PC-9 (cell line): ENCODE data around the gene SCYGR4. TPM values are rescaled to one million over a fixed set of nuclear protein-coding genes. Genes with fewer than 3 reads are reported as not detected.

ENCODE experiments used
- BruUV-seq: library from RNA; stranded (reverse); fragments of 400-500 nt; replicated peaks from 2 replicates; lab custom pipeline; 2021; lab: Mats Ljungman, UMichigan
- CTCF ChIA-PET: fragments of 300-600 bp; sonication (Branson Sonifier 250); formaldehyde crosslinking; loops from one replicate; lab custom pipeline; 2022; ENCODE audit warnings: antibody characterized with exemption; lab: Charles Lee
- POLR2A ChIA-PET: fragments of 300-600 bp; sonication (Branson Sonifier 250); formaldehyde crosslinking; loops from one replicate; lab custom pipeline; 2022; ENCODE audit warnings: antibody characterized with exemption; ENCODE audit not compliant: unreplicated experiment; lab: Charles Lee
- DNase-seq, 2 experiments: peaks; one replicate each; pipeline versions ENCODE4 v3.0.0 to v3.0.0-alpha.2; 2015 to 2022; ENCODE audit warnings: mixed read lengths in 1 of 2
- H2AFZ ChIP-seq: fragments of 200-600 bp; sonication (generic); 2 replicates; pipeline ENCODE4 v1.8.1; 2017; ENCODE audit warnings: antibody characterized with exemption
- H3F3A ChIP-seq: fragments of 200-600 bp; sonication (generic); 2 replicates; pipeline ENCODE4 v1.8.1; 2017; ENCODE audit warnings: antibody characterized with exemption, mild to moderate bottlenecking, low read depth; ENCODE audit not compliant: insufficient read depth
- H3K27ac ChIP-seq: fragments of 200-600 bp; sonication (generic); 2 replicates; pipeline ENCODE4 v1.6.1; 2016; ENCODE audit warnings: mixed run types
- H3K27me3 ChIP-seq: fragments of 200-600 bp; sonication (generic); 2 replicates; pipeline ENCODE4 v1.6.1; 2016; ENCODE audit warnings: low read depth, mixed run types; ENCODE audit not compliant: insufficient read depth
- H3K36me3 ChIP-seq: fragments of 200-600 bp; sonication (generic); 2 replicates; pipeline ENCODE4 v1.6.1; 2016; ENCODE audit warnings: low read depth, mixed run types
- H3K4me1 ChIP-seq: fragments of 200-600 bp; sonication (generic); replicated peaks from 2 replicates; pipeline ENCODE4 v1.6.1; 2016; ENCODE audit warnings: mixed run types; ENCODE audit not compliant: insufficient read depth
- H3K4me2 ChIP-seq: fragments of 200-600 bp; sonication (generic); 2 replicates; pipeline ENCODE4 v1.6.1; 2017; ENCODE audit warnings: mixed run types
- H3K4me3 ChIP-seq: fragments of 200-600 bp; sonication (generic); 2 replicates; pipeline ENCODE4 v1.6.1; 2016; ENCODE audit warnings: mixed run types
- H3K79me2 ChIP-seq: fragments of 200-600 bp; sonication (generic); 2 replicates; pipeline ENCODE4 v1.6.1; 2017; ENCODE audit warnings: low read depth, mixed run types
- H3K9me2 ChIP-seq: fragments of 200-600 bp; sonication (generic); 2 replicates; pipeline ENCODE4 v1.8.1; 2017; ENCODE audit warnings: mild to moderate bottlenecking; ENCODE audit not compliant: insufficient read depth
- H3K9me3 ChIP-seq: fragments of 200-600 bp; sonication (generic); 2 replicates; pipeline ENCODE4 v1.8.1; 2016; ENCODE audit warnings: low read depth; ENCODE audit not compliant: insufficient read depth
- H4K20me1 ChIP-seq: fragments of 200-600 bp; sonication (generic); 2 replicates; pipeline ENCODE4 v1.8.1; 2017; ENCODE audit not compliant: insufficient read depth
- CTCF ChIP-seq: fragments of 200-600 bp; sonication (generic); conservative IDR thresholded peaks from 2 replicates; pipeline ENCODE4 v1.6.1; 2017; ENCODE audit warnings: mixed run types, antibody characterized with exemption, mild to moderate bottlenecking, moderate library complexity
- EZH2 ChIP-seq: fragments of 200-600 bp; sonication (generic); IDR thresholded peaks from 2 replicates; pipeline ENCODE4 v1.8.0; 2017; ENCODE audit warnings: antibody characterized with exemption, low read depth
- intact Hi-C: fragments of 100-400 bp; cut with micrococcal nuclease; formaldehyde crosslinking; loops from one replicate; pipeline ENCODE4 v1.10.0; 2022; ENCODE audit not compliant: unreplicated experiment
- total RNA-seq: library from RNA; stranded (reverse); gene quantifications from 2 replicates; pipeline ENCODE4 v1.2.3, GENCODE V29; 2021

Gene SCYGR4
- total RNA-seq, 1 experiment from 2014 or later = not detected

GRCh38 chr2:227653419-227653818 lies 36.1 kb downstream of the SCYGR4 start:
- Histone ChIP-seq H3K4me3 (no peak overlapping the region), H3F3A (peaks cover 3% of the 10 kb centered on the region), H3K4me1 (peaks cover 15% of the 10 kb centered on the region), H3K4me2 (no peak overlapping the region), H3K9me2 (no peaks in the 10 kb centered on the region), H2AFZ (no peak overlapping the region), H3K79me2 (no peaks in the 10 kb centered on the region), H4K20me1 (no peaks in the 10 kb centered on the region), H3K36me3 (no peaks in the 10 kb centered on the region), H3K9me3 (no peaks in the 10 kb centered on the region; the same call in 1 of the 2 replicates), H3K27me3 (no peaks in the 10 kb centered on the region), H3K27ac (0 out of 2 replicates have a peak overlapping the region, but pooled peaks have one; percentile 7)
- peak in 1 of 2 experiments; percentile 39 for DNase-seq
- intact Hi-C loops = loop anchor here (10.0 kb wide), 1 partner anchor 529 kb away; no protein-coding TSS in a partner anchor
- BruUV-seq = no TSS peak
- TF ChIP-seq EZH2 = no peak
- TF ChIP-seq CTCF = no peak
- ChIA-PET CTCF (no interaction called here), POLR2A (no interaction called here)

GRCh38 chr2:227654426-227654825 lies 37.1 kb downstream of the SCYGR4 start:
- no peak overlapping the region for H3K4me3 ChIP-seq
- peaks cover 3% of the 10 kb centered on the region for H3F3A ChIP-seq
- intact Hi-C loops = loop anchor here (10.0 kb wide), 1 partner anchor 530 kb away; no protein-coding TSS in a partner anchor
- no peaks in the 10 kb centered on the region for H3K79me2 ChIP-seq
- POLR2A ChIA-PET = no interaction called here
- H3K4me1 ChIP-seq = peaks cover 15% of the 10 kb centered on the region
- no peak overlapping the region for H2AFZ ChIP-seq
- BruUV-seq = no TSS peak
- no peaks in the 10 kb centered on the region; the same call in 1 of the 2 replicates for H3K9me3 ChIP-seq
- no peaks in the 10 kb centered on the region for H3K27me3 ChIP-seq
- no peaks in the 10 kb centered on the region for H3K36me3 ChIP-seq
- no peak for DNase-seq
- no peak for TF ChIP-seq CTCF
- no peak for TF ChIP-seq EZH2
- no peak overlapping the region for H3K27ac ChIP-seq
- no peak overlapping the region for H3K4me2 ChIP-seq
- CTCF ChIA-PET = no interaction called here
- no peaks in the 10 kb centered on the region for H3K9me2 ChIP-seq
- H4K20me1 ChIP-seq = no peaks in the 10 kb centered on the region

- Histone ChIP-seq H3K79me2 (no peaks in the 10 kb centered on the region), H3K4me2 (no peak overlapping the region), H3K27ac (no peak overlapping the region), H3K36me3 (no peaks in the 10 kb centered on the region), H3F3A (peaks cover 3% of the 10 kb centered on the region; the same call in 1 of the 2 replicates), H3K9me3 (no peaks in the 10 kb centered on the region; the same call in 1 of the 2 replicates), H3K9me2 (no peaks in the 10 kb centered on the region), H2AFZ (no peak overlapping the region), H4K20me1 (no peaks in the 10 kb centered on the region), H3K27me3 (no peaks in the 10 kb centered on the region), H3K4me1 (peaks cover 15% of the 10 kb centered on the region), H3K4me3 (no peak overlapping the region)
- TF ChIP-seq EZH2 = no peak
- no peak for TF ChIP-seq CTCF
- BruUV-seq = no TSS peak
- CTCF ChIA-PET = no interaction called here
- DNase-seq = peak; percentile 12 to 81
- intact Hi-C loops = loop anchor here (5.0 to 10.0 kb wide), 5 partner anchors 47 to 1002 kb away; partner anchors contain the start of gene AGFG1
- POLR2A ChIA-PET = no interaction called here
Measured at GRCh38 chr2:227655454-227655853, 38.2 kb downstream of the SCYGR4 start.
